ENCODE data around the gene CUEDC1. TPM values are rescaled to one million over a fixed set of nuclear protein-coding genes. Genes with fewer than 3 reads are reported as not detected.

The CUEDC1 gene
- total and polyA plus RNA-seq, 11 donors: 29.6 to 68.5 (median 42.2) TPM

GRCh38 chr17:58002154-58002948, 47.1 kb upstream of the CUEDC1 start:
- Histone ChIP-seq H3K27ac (no peak overlapping the region), H3K36me3 (peaks cover 0 to 86% (median 79%) of the 10 kb centered on the region in 9 donors)

GRCh38 chr17:58001461-58002124, 46.4 kb upstream of the CUEDC1 start:
- ATAC-seq (no peak), DNase-seq (no peak)
- no peaks in the 10 kb centered on the region for H3K9me3 ChIP-seq
- H3K4me3 ChIP-seq: no peak overlapping the region
- no peak for TF ChIP-seq CTCF (IDR thresholded peaks at IDR 0.05)
- TF ChIP-seq POLR2A (IDR thresholded peaks at IDR 0.05): no peak
- H3K36me3 ChIP-seq: peaks cover 0 to 92% (median 87%) of the 10 kb centered on the region in 9 donors
- peaks cover 16 to 55% (median 35%) of the 10 kb centered on the region in 12 donors for H3K4me1 ChIP-seq
- no peaks in the 10 kb centered on the region for H3K27me3 ChIP-seq
- 16 to 33% (median 25%) methylated on average over 1 of the region's 1 CpG for WGBS, 4 donors
- no peak overlapping the region for H3K27ac ChIP-seq
- intact Hi-C loops (cut with DNase I): loop anchor here in 5 of 10 donors (2.0 to 10.0 kb wide), 5 partner anchors 111 to 877 kb away; no protein-coding TSS in a partner anchor

More at GRCh38 chr17:58002154-58002948, 47.1 kb upstream of the CUEDC1 start:
- intact Hi-C loops (cut with DNase I): loop anchor here in 4 of 10 donors (5.0 to 10.0 kb wide), 4 partner anchors 110 to 878 kb away; no protein-coding TSS in a partner anchor
- 65 to 73% (median 69%) methylated on average over 4 of the region's 4 CpGs for WGBS, 4 donors
- TF ChIP-seq CTCF (IDR thresholded peaks at IDR 0.05) (peak in 1 of 12 donors; percentile 12), POLR2A (IDR thresholded peaks at IDR 0.05) (no peak)
- DNase-seq (no peak), ATAC-seq (no peak)
- peaks cover 16 to 55% (median 35%) of the 10 kb centered on the region in 12 donors for H3K4me1 ChIP-seq
- no peaks in the 10 kb centered on the region for H3K9me3 ChIP-seq
- H3K27me3 ChIP-seq: no peaks in the 10 kb centered on the region
- H3K4me3 ChIP-seq: no peak overlapping the region

GRCh38 chr17:57999496-58000017, 44.3 kb upstream of the CUEDC1 start:
- no peak overlapping the region for H3K4me3 ChIP-seq
- H3K27ac ChIP-seq: peak overlapping the region in 1 of 12 donors; percentile 16
- H3K4me1 ChIP-seq: peaks cover 2 to 52% (median 31%) of the 10 kb centered on the region in 12 donors
- intact Hi-C loops (cut with DNase I): loop anchor here in 9 of 10 donors (1.0 to 10.0 kb wide), 8 partner anchors 113 to 875 kb away; no protein-coding TSS in a partner anchor
- 44 to 64% (median 49%) methylated on average over 1 of the region's 1 CpG for WGBS, 4 donors
- H3K27me3 ChIP-seq: no peaks in the 10 kb centered on the region
- peaks cover 0 to 83% (median 75%) of the 10 kb centered on the region in 9 donors for H3K36me3 ChIP-seq
- ATAC-seq (peak; percentile 52 to 78 (median 72)), DNase-seq (no peak)
- H3K9me3 ChIP-seq: no peaks in the 10 kb centered on the region
- peak; percentile 77 to 92 (median 86) for TF ChIP-seq CTCF (IDR thresholded peaks at IDR 0.05)
- TF ChIP-seq POLR2A (IDR thresholded peaks at IDR 0.05): no peak

Data from heart left ventricle (tissue), 16 donors.